IPS-NIHi7 (cell line): ENCODE results near the gene GLDN.

Experiments
- DNase-seq: peaks from one replicate; pipeline ENCODE4 v3.0.0; 2012; ENCODE audit warnings: mixed read lengths; ENCODE audit errors: extremely low spot score

Gene GLDN

GRCh38 chr15:51341366-51342226 lies at the start of gene GLDN:
TSS of gene GLDN (plus strand) at chr15:51341655. CDS start at chr15:51341685, 30 bp downstream.
- DNase-seq: peak; percentile 57

GRCh38 chr15:51298620-51299019 lies 42.8 kb upstream of the GLDN start:
- no peak for DNase-seq

- no peak for DNase-seq
These were observed 42.1 kb upstream of the GLDN start for GRCh38 chr15:51299187-51300015.

- DNase-seq: no peak
These were observed 39.0 kb upstream of the GLDN start for GRCh38 chr15:51302480-51302879.

- no peak for DNase-seq
These were observed 37.9 kb upstream of the GLDN start for GRCh38 chr15:51303462-51303980.

GRCh38 chr15:51307325-51307724 lies 34.1 kb upstream of the GLDN start:
- DNase-seq: no peak

- DNase-seq: no peak
These were observed 33.6 kb upstream of the GLDN start for GRCh38 chr15:51307811-51308210.

GRCh38 chr15:51310064-51310463 lies 31.4 kb upstream of the GLDN start:
- no peak for DNase-seq

- no peak for DNase-seq
These were observed 29.9 kb upstream of the GLDN start for GRCh38 chr15:51311510-51311909.

GRCh38 chr15:51312166-51313073 lies 29.0 kb upstream of the GLDN start:
- no peak for DNase-seq

GRCh38 chr15:51313074-51313393 lies 28.4 kb upstream of the GLDN start:
- no peak for DNase-seq

GRCh38 chr15:51313644-51314280 lies 27.7 kb upstream of the GLDN start:
- no peak for DNase-seq

GRCh38 chr15:51314391-51315337 lies 26.8 kb upstream of the GLDN start:
- DNase-seq: no peak

- DNase-seq: no peak
These were observed 25.7 kb upstream of the GLDN start for GRCh38 chr15:51315726-51316125.

GRCh38 chr15:51316636-51317035 lies 24.8 kb upstream of the GLDN start:
- DNase-seq: no peak

- no peak for DNase-seq
These were observed 22.9 kb upstream of the GLDN start for GRCh38 chr15:51318382-51319150.

GRCh38 chr15:51319539-51319938 lies 21.9 kb upstream of the GLDN start:
- no peak for DNase-seq

GRCh38 chr15:51320843-51321242 lies 20.6 kb upstream of the GLDN start:
- no peak for DNase-seq

GRCh38 chr15:51321316-51321715 lies 20.1 kb upstream of the GLDN start:
- no peak for DNase-seq
